HepG2 (cell line): ENCODE measurements around the gene TUBGCP4. TPM values are rescaled to one million over a fixed set of nuclear protein-coding genes. Genes with fewer than 3 reads are reported as not detected.
"Not testable (repeated sequence)": the region's sequence is repeated elsewhere in the genome, so short reads cannot be mapped to it uniquely, and the experiment has no call there.

Experiments
- ATAC-seq: fragments of 200-7000 bp; cut with Tn5 transposase; 3 replicates; pipeline ENCODE4 v1.9.1; 2020; ENCODE audit warnings: mild to moderate bottlenecking, moderate library complexity
- BruUV-seq: library from RNA; stranded (reverse); fragments of 400-500 nt; replicated peaks from 2 replicates; lab custom pipeline; 2021; lab: Mats Ljungman, UMichigan
- CTCF ChIA-PET: fragments of 300-600 bp; formaldehyde crosslinking; extraction: SDS; loops from one replicate; lab custom pipeline; 2021; ENCODE audit warnings: low total read pairs, inconsistent platforms, low intra/inter-chr PET ratio; lab: Yijun Ruan, JAX
- POLR2A ChIA-PET: fragments of 350-600 bp; sonication (Branson Sonifier 250); formaldehyde crosslinking; loops from one replicate; lab custom pipeline; 2020; ENCODE audit warnings: antibody characterized with exemption, inconsistent platforms; lab: Yijun Ruan, JAX
- DNase-seq: peaks from one replicate; pipeline ENCODE4 v3.0.0-alpha.2; 2015; ENCODE audit warnings: low spot score
- FAIRE-seq: peaks from 3 replicates; lab custom pipeline; 2011; peaks lifted over from hg19 to GRCh38; lab: Jason Lieb, UNC
- H2AFZ ChIP-seq: one replicate; pipeline ENCODE4 v1.6.1; 2011; ENCODE audit warnings: low read length, inconsistent platforms
- H3K27ac ChIP-seq: fragments of 300-600 bp; 3 replicates; pipeline ENCODE4 v1.8.0; 2011; ENCODE audit warnings: mixed run types, mild to moderate bottlenecking, mixed read lengths, low read length, inconsistent platforms; ENCODE audit not compliant: insufficient read depth; ENCODE audit errors: extremely low read length
- H3K27me3 ChIP-seq, 2 experiments: fragments of 200-600 bp in 1 of 2; 2 replicates in 1 of 2; 3 replicates in 1 of 2; pipeline versions ENCODE4 v1.6.0 to v1.8.0; 2011; ENCODE audit warnings: low read length in 2 of 2, mild to moderate bottlenecking in 2 of 2, moderate library complexity in 2 of 2, inconsistent platforms in 1 of 2; ENCODE audit not compliant: insufficient read depth in 2 of 2, control insufficient read depth in 1 of 2
- H3K36me3 ChIP-seq, 2 experiments: fragments of 200-600 bp in 1 of 2; replicated peaks in 1 of 2; 2 replicates in 1 of 2; 3 replicates in 1 of 2; pipeline versions ENCODE4 v1.5.1 to v1.8.0; 2011; ENCODE audit warnings: low read length in 2 of 2, inconsistent platforms in 1 of 2; ENCODE audit not compliant: insufficient read depth in 2 of 2, control insufficient read depth in 1 of 2
- H3K4me1 ChIP-seq: 2 replicates; pipeline ENCODE4 v1.5.1; 2012; ENCODE audit warnings: low read length, inconsistent platforms; ENCODE audit not compliant: insufficient read depth
- H3K4me2 ChIP-seq: 2 replicates; pipeline ENCODE4 v1.6.0; 2011; ENCODE audit warnings: low read depth, low read length, inconsistent platforms
- H3K4me3 ChIP-seq, 3 experiments: fragments of 200-600 bp in 1 of 3; sonication (generic), shearing (Covaris generic) in 1 of 3; replicated peaks in 1 of 3; 2 replicates each; pipeline ENCODE4 v1.5.1; 2011 to 2016; ENCODE audit warnings: low read length in 3 of 3, inconsistent platforms in 2 of 3, low read depth in 2 of 3, mild to moderate bottlenecking in 2 of 3, control low read depth in 1 of 3, mixed read lengths in 1 of 3; ENCODE audit not compliant: insufficient read depth in 1 of 3
- H3K79me2 ChIP-seq: one replicate; pipeline ENCODE4 v1.6.1; 2011; ENCODE audit warnings: low read length, inconsistent platforms; ENCODE audit not compliant: insufficient read depth
- H3K9ac ChIP-seq: 2 replicates; pipeline ENCODE4 v1.6.0; 2011; ENCODE audit warnings: mild to moderate bottlenecking, low read depth, low read length, inconsistent platforms; ENCODE audit not compliant: insufficient read depth
- H3K9me3 ChIP-seq: 2 replicates; pipeline ENCODE4 v1.5.1; 2012; ENCODE audit warnings: mild to moderate bottlenecking, low read length
- H4K20me1 ChIP-seq: 2 replicates; pipeline ENCODE4 v1.6.0; 2011; ENCODE audit warnings: inconsistent platforms, mild to moderate bottlenecking, low read length, moderate library complexity; ENCODE audit not compliant: insufficient read depth
- BRCA1 ChIP-seq: sonication (generic); formaldehyde crosslinking; IDR thresholded peaks from 2 replicates; pipeline ENCODE4 v1.4.0; 2020; ENCODE audit warnings: missing genetic modification reagents
- FOXJ3 ChIP-seq: sonication (generic); formaldehyde crosslinking; IDR thresholded peaks from 2 replicates; pipeline ENCODE4 v1.4.0; 2020; ENCODE audit warnings: missing genetic modification reagents, mild to moderate bottlenecking, borderline replicate concordance
- MAFF ChIP-seq: IDR thresholded peaks from 2 replicates; pipeline ENCODE4 v1.6.1; 2011; ENCODE audit warnings: low read depth, low read length, improper control_type of control experiment
- MAFK ChIP-seq, 2 experiments: IDR thresholded peaks in 1 of 2; conservative IDR thresholded peaks in 1 of 2; 2 replicates each; pipeline ENCODE4 v1.6.1; 2011; ENCODE audit warnings: improper control_type of control experiment in 2 of 2, low read length in 2 of 2
- NR1H2 ChIP-seq: sonication (generic); formaldehyde crosslinking; IDR thresholded peaks from 2 replicates; pipeline ENCODE4 v1.8.1; 2022; ENCODE audit warnings: low read depth, missing genetic modification reagents, borderline replicate concordance
- PHB2 ChIP-seq: fragments of 450-650 bp; IDR thresholded peaks from 2 replicates; pipeline ENCODE4 v1.6.1; 2018; ENCODE audit not compliant: partially characterized antibody
- SALL2 ChIP-seq: sonication (generic); formaldehyde crosslinking; IDR thresholded peaks from 2 replicates; pipeline ENCODE4 v1.8.1; 2023; ENCODE audit warnings: mild to moderate bottlenecking, missing genetic modification reagents, inconsistent platforms
- UBTF ChIP-seq: sonication (generic); formaldehyde crosslinking; IDR thresholded peaks from 2 replicates; pipeline ENCODE4 v1.4.0; 2020; ENCODE audit warnings: mild to moderate bottlenecking, missing genetic modification reagents
- ZFP36L1 ChIP-seq: sonication (generic); formaldehyde crosslinking; IDR thresholded peaks from 2 replicates; pipeline ENCODE4 v1.8.0; 2022; ENCODE audit warnings: mild to moderate bottlenecking, missing genetic modification reagents, moderate library complexity
- ZNF329 ChIP-seq: sonication (generic); formaldehyde crosslinking; IDR thresholded peaks from 2 replicates; pipeline ENCODE4 v1.9.0; 2021; ENCODE audit warnings: low read depth, mild to moderate bottlenecking, missing genetic modification reagents
- ZNF484 ChIP-seq: sonication (generic); formaldehyde crosslinking; IDR thresholded peaks from 2 replicates; pipeline ENCODE4 v1.5.1; 2020; ENCODE audit warnings: mild to moderate bottlenecking, low read depth, missing genetic modification reagents, borderline replicate concordance
- ZNF562 ChIP-seq: sonication (generic); formaldehyde crosslinking; IDR thresholded peaks from 2 replicates; pipeline ENCODE4 v1.8.0; 2022; ENCODE audit warnings: missing genetic modification reagents, borderline replicate concordance
- ZNF570 ChIP-seq: sonication (generic); formaldehyde crosslinking; IDR thresholded peaks from 2 replicates; pipeline ENCODE4 v1.4.0; 2020; ENCODE audit warnings: mild to moderate bottlenecking, missing genetic modification reagents, borderline replicate concordance
- ZNF644 ChIP-seq: IDR thresholded peaks from 2 replicates; pipeline ENCODE4 v1.6.1; 2016; ENCODE audit warnings: low read depth
- ZSCAN20 ChIP-seq: sonication (generic); formaldehyde crosslinking; IDR thresholded peaks from 2 replicates; pipeline ENCODE4 v1.4.0; 2020; ENCODE audit warnings: missing genetic modification reagents, mild to moderate bottlenecking, borderline replicate concordance
- ZSCAN30 ChIP-seq: sonication (generic); formaldehyde crosslinking; IDR thresholded peaks from 2 replicates; pipeline ENCODE4 v1.5.0; 2020; ENCODE audit warnings: mild to moderate bottlenecking, missing genetic modification reagents
- WGBS: methylation state at CpG from one replicate; pipeline ENCODE4 v1.1.6; 2017; ENCODE audit warnings: low lambda C conversion rate; 5-methylcytosine and 5-hydroxymethylcytosine counted together
- in situ Hi-C: cut with HindIII; loops from 2 replicates; pipeline ENCODE4 v1.10.0; 2017; ENCODE audit warnings: low pct_unique_long_range_greater_than_20kb; ENCODE audit not compliant: extremely low pct_ligation_motif_present
- intact Hi-C: fragments of 100-400 bp; cut with micrococcal nuclease; formaldehyde crosslinking; loops from one replicate; pipeline ENCODE4 v1.10.0; 2022; ENCODE audit not compliant: unreplicated experiment
- polyA plus RNA-seq, 8 experiments: library from polyadenylated mRNA; depleted of rRNA in 3 of 8; stranded (reverse) in 7 of 8; unstranded in 1 of 8; fragments of >200 nt; fragmentation: Illumina TruSeq in 4 of 8; extraction: Trizol in 4 of 8; gene quantifications; 2 replicates each; pipeline versions ENCODE4 v1.2.1 to v1.2.3, GENCODE V29; 2011 to 2016; ENCODE audit warnings: low read depth in 4 of 8, missing spikeins in 1 of 8, mixed read lengths in 1 of 8; ENCODE audit not compliant: insufficient read depth in 1 of 8
- total RNA-seq, 5 experiments: library from RNA; depleted of rRNA; stranded (reverse); fragments of >200 nt; fragmentation: Illumina TruSeq; extraction: Trizol; gene quantifications; 2 replicates each; pipeline ENCODE4 v1.2.3, GENCODE V29; 2016; ENCODE audit warnings: low read depth in 1 of 5

TUBGCP4 gene
- total and polyA plus RNA-seq, 2 of the 13 experiments (the other 11 are each of a cell fraction or from before 2014, with no cell fraction given), result 15.0 to 20.5 TPM

- TF ChIP-seq UBTF (CRISPR knock-in tag) (no peak), ZNF644 (CRISPR knock-in tag) (no peak), PHB2 (no peak)
These were observed 19.8 kb downstream of the TUBGCP4 start (continued) for GRCh38 chr15:43390723-43391122.

GRCh38 chr15:43393592-43393991 is 22.7 kb downstream of the TUBGCP4 start:
- H3K4me3 ChIP-seq, H3K27ac ChIP-seq, H3K79me2 ChIP-seq, BruUV-seq, in situ Hi-C loops, CTCF ChIA-PET, intact Hi-C loops, H3K4me1 ChIP-seq, H3K9me3 ChIP-seq, H2AFZ ChIP-seq, FAIRE-seq, ATAC-seq, POLR2A ChIA-PET, H3K9ac ChIP-seq, DNase-seq, H4K20me1 ChIP-seq, H3K4me2 ChIP-seq, H3K27me3 ChIP-seq: not testable (repeated sequence)
- peaks cover 10 to 57% of the 10 kb centered on the region in 2 experiments for H3K36me3 ChIP-seq
- 97% methylated on average over 6 of the region's 6 CpGs for WGBS

DNA sequence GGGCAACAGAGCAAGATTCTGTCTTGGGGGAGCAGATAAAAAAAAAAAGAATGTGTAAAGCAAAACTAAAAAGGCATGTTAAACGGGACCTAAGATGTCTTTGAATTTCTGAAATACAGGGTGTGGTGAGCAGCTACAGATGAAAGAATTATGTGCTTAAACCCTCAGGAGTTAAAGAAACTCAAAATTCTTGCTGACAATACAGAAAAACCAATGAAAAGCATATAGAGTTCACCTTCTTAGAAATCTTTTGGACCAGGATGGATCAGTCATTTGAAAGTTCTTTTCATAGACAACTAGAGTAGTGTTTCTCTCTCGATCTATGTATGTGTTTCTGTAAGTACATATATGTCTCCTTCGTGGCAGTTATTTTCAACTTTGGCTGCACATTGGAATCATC is 31.4 kb downstream of the TUBGCP4 start:
- TF ChIP-seq MAFK (conservative IDR thresholded peaks at IDR 0.05 in 1 of 2, IDR thresholded peaks at IDR 0.05 in 1 of 2; ENCODE audit: low read length in 2 of 2) (peak; percentile 62 to 72; a peak in 3 of 4 replicates), ZNF329 (CRISPR knock-in tag) (no peak), FOXJ3 (CRISPR knock-in tag) (no peak), NR1H2 (no peak), ZNF562 (CRISPR knock-in tag) (no peak), PHB2 (no peak), SALL2 (CRISPR knock-in tag) (no peak), BRCA1 (CRISPR knock-in tag) (no peak), ZFP36L1 (CRISPR knock-in tag) (no peak), ZNF570 (no peak), ZSCAN30 (CRISPR knock-in tag) (no peak), ZNF484 (CRISPR knock-in tag) (no peak), ZSCAN20 (CRISPR knock-in tag) (no peak), MAFF (peak; percentile 43)
- TF ChIP-seq, all 625 proteins: peak for 2
- Histone ChIP-seq H3K9me3 (no peaks in the 10 kb centered on the region), H3K9ac (no peak overlapping the region), H2AFZ (no peak overlapping the region), H3K27ac (no peak overlapping the region), H3K27me3 (no peaks in the 10 kb centered on the region), H3K79me2 (no peaks in the 10 kb centered on the region), H3K36me3 (peaks cover 28 to 77% of the 10 kb centered on the region in 2 experiments), H3K4me1 (peaks cover 5% of the 10 kb centered on the region; the same call in 1 of the 2 replicates), H3K4me2 (no peak overlapping the region), H4K20me1 (no peaks in the 10 kb centered on the region), H3K4me3 (no peak overlapping the region)
- in situ Hi-C loops, result no loop called here
- ChIA-PET CTCF (no interaction called here), POLR2A (no interaction called here)
- no peak for ATAC-seq
- 97% methylated on average over 3 of the region's 3 CpGs for WGBS
- DNase-seq, result no peak
- BruUV-seq, result no TSS peak
- no peak for FAIRE-seq
- intact Hi-C loops, result no loop called here
